Measurements from ENCODE around the gene USP5. TPM values are rescaled to one million over a fixed set of nuclear protein-coding genes. Genes with fewer than 3 reads are reported as not detected.

The USP5 gene
- total RNA-seq (2021; fragmentation: NEBNext Ultra II Directional; extraction: Animal tissue kit (Norgen Biotek cat#: 25700)): 100 to 1,000 TPM; 149 to 211 (median 182) TPM
- long read RNA-seq, transcript USP5-202 (20 exons, 3,083 nt): major isoform, 63 of 85 reads
- long read RNA-seq, transcript USP5-201 (20 exons, 3,181 nt): minor isoform, 5 of 85 reads
- long read RNA-seq, partial matches to known transcripts: 14 of 85 reads
- long read RNA-seq, other reads (novel, unspliced or antisense): 2 of 85 reads

DNA sequence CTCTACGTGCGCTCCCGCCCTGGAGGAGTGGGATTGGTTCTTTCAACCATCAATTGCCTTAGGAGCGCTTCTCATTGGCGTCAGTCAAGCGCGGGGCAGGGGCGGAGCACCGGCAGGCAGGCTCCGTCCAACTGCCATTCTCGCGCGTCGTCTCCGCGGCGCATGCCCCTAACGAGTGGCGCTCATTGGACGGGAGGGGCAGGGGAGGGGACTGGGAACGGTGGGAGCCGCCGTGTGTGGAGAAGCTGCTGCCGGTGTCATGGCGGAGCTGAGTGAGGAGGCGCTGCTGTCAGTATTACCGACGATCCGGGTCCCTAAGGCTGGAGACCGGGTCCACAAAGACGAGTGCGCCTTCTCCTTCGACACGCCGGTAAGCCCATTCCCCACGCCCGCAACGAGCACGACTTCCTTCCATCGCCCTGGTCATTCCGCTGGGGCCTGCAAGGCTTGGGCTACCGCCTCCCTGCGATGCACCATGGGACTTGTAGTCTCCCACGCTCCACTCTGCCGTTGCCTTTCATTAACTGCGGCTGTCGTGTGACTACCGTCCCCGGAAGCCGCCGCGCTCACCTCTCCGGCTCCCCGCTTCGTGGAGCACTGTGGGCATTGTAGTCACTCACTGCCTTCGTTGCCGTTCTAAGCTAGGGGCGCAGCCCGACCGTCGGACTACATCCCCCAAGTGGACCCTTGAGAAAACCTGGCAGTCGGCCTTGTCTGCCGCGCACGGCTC is at the start of gene USP5:
Gene USP5 (plus strand): TSS at position 230 of the 730 bp plus-strand sequence. CDS start 30 bp downstream, at position 260.
- peak within 1 kb of the TSS; percentile 93 for H3K27ac Mint-ChIP-seq
- H3K27me3 Mint-ChIP-seq (ENCODE audit: insufficient read depth): peaks cover 12% of the 10 kb centered on the region
- TF ChIP-seq CTCF (IDR thresholded peaks at IDR 0.05): peak; percentile 17; the same call in 1 of the 2 replicates
- no peaks in the 10 kb centered on the region for H3K9me3 Mint-ChIP-seq
- DNase-seq: peak; percentile 100
- peaks cover 39% of the 10 kb centered on the region for H3K36me3 Mint-ChIP-seq (ENCODE audit: low read depth)
- H3K4me3 Mint-ChIP-seq: peak within 1 kb of the TSS; percentile 98
- H3K4me1 Mint-ChIP-seq (ENCODE audit: low read depth): peaks cover 35% of the 10 kb centered on the region

GRCh38 chr12:6807170-6807569 is 44.8 kb upstream of the USP5 start:
- DNase-seq: no peak
- Mint-ChIP-seq H3K4me3 (no peak overlapping the region), H3K4me1 (ENCODE audit: low read depth) (peaks cover 6% of the 10 kb centered on the region; the same call in 1 of the 2 replicates), H3K36me3 (ENCODE audit: low read depth) (0 out of 2 replicates have a peak, but pooled peaks cover 4% of the 10 kb centered on the region), H3K27ac (no peak overlapping the region), H3K27me3 (ENCODE audit: insufficient read depth) (peaks cover 4% of the 10 kb centered on the region), H3K9me3 (peaks cover 5% of the 10 kb centered on the region)
- no peak for TF ChIP-seq CTCF (IDR thresholded peaks at IDR 0.05)

DNA sequence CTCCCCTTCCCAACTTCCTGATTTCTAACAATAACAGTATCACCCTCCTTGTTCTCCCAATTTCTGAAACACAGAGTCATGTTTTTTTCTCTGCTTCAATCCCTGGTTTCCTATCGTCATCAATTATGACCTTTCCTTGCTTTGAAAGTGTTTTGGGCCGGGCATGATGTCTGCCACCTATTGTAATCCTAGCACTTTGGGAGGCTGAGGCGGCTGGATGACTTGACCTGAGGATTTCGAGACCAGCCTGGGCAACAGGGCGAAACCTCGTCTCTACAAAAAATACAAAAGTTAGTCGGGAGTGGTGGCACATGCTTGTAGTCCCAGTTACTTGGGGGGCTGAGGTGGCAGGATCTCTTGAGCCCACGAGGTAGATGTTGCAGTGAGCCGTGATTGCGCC is 42.9 kb upstream of the USP5 start:
- H3K9me3 Mint-ChIP-seq: peaks cover 3% of the 10 kb centered on the region
- peaks cover 6% of the 10 kb centered on the region; the same call in 1 of the 2 replicates for H3K4me1 Mint-ChIP-seq (ENCODE audit: low read depth)
- 0 out of 2 replicates have a peak, but pooled peaks cover 2% of the 10 kb centered on the region for H3K36me3 Mint-ChIP-seq (ENCODE audit: low read depth)
- no peak overlapping the region for H3K4me3 Mint-ChIP-seq
- H3K27me3 Mint-ChIP-seq (ENCODE audit: insufficient read depth): peaks cover 8% of the 10 kb centered on the region
- TF ChIP-seq CTCF (IDR thresholded peaks at IDR 0.05): no peak
- no peak overlapping the region for H3K27ac Mint-ChIP-seq
- no peak for DNase-seq

- H3K36me3 Mint-ChIP-seq (ENCODE audit: low read depth): no peaks in the 10 kb centered on the region
These were observed 41.2 kb upstream of the USP5 start for GRCh38 chr12:6810758-6811157.

GRCh38 chr12:6813363-6813762 is 38.6 kb upstream of the USP5 start:
- Mint-ChIP-seq H3K4me1 (ENCODE audit: low read depth) (peaks cover 6% of the 10 kb centered on the region; the same call in 1 of the 2 replicates), H3K4me3 (no peak overlapping the region), H3K27me3 (ENCODE audit: insufficient read depth) (peaks cover 28% of the 10 kb centered on the region), H3K9me3 (no peaks in the 10 kb centered on the region), H3K27ac (no peak overlapping the region), H3K36me3 (ENCODE audit: low read depth) (no peaks in the 10 kb centered on the region)
- no peak for DNase-seq
- no peak for TF ChIP-seq CTCF (IDR thresholded peaks at IDR 0.05)

More at GRCh38 chr12:6810758-6811157, 41.2 kb upstream of the USP5 start:
- H3K4me1 Mint-ChIP-seq (ENCODE audit: low read depth): peaks cover 6% of the 10 kb centered on the region; the same call in 1 of the 2 replicates
- H3K27me3 Mint-ChIP-seq (ENCODE audit: insufficient read depth): peaks cover 9% of the 10 kb centered on the region
- no peak for TF ChIP-seq CTCF (IDR thresholded peaks at IDR 0.05)
- no peaks in the 10 kb centered on the region for H3K9me3 Mint-ChIP-seq
- H3K4me3 Mint-ChIP-seq: no peak overlapping the region
- no peak for DNase-seq
- no peak overlapping the region for H3K27ac Mint-ChIP-seq
